H54 (cell line): ENCODE results near the gene ADCY9.

Experiments
- DNase-seq: peaks from one replicate; pipeline ENCODE4 v3.0.0; 2011; ENCODE audit warnings: low spot score, mixed read lengths; ENCODE audit not compliant: insufficient read length
- FAIRE-seq: peaks from 3 replicates; lab custom pipeline; 2011; peaks lifted over from hg19 to GRCh38; lab: Jason Lieb, UNC
- POLR2A ChIP-seq: IDR thresholded peaks from 2 replicates; pipeline ENCODE4 v1.6.1; 2011; ENCODE audit warnings: low read depth, mild to moderate bottlenecking, low read length

ADCY9 gene

GRCh38 chr16:4113358-4114256 lies 2.6 kb downstream of the ADCY9 start:
- no peak for TF ChIP-seq POLR2A
- DNase-seq: no peak
- FAIRE-seq: no peak

- no peak for FAIRE-seq
- no peak for TF ChIP-seq POLR2A
- no peak for DNase-seq
Measured at GRCh38 chr16:4111748-4112696, 4.2 kb downstream of the ADCY9 start.

- DNase-seq: no peak
- TF ChIP-seq POLR2A: no peak
- no peak for FAIRE-seq
Measured at GRCh38 chr16:4110680-4111079, 5.6 kb downstream of the ADCY9 start.

- DNase-seq (no peak), FAIRE-seq (no peak)
- no peak for TF ChIP-seq POLR2A
Measured at GRCh38 chr16:4110065-4110464, 6.2 kb downstream of the ADCY9 start.

- no peak for TF ChIP-seq POLR2A
- FAIRE-seq (no peak), DNase-seq (no peak)
Measured at GRCh38 chr16:4109250-4109736, 6.9 kb downstream of the ADCY9 start.

GRCh38 chr16:4106516-4106915 lies 9.7 kb downstream of the ADCY9 start:
- TF ChIP-seq POLR2A: no peak
- DNase-seq (no peak), FAIRE-seq (no peak)

GRCh38 chr16:4105848-4106247 lies 10.4 kb downstream of the ADCY9 start:
- FAIRE-seq: no peak
- TF ChIP-seq POLR2A: no peak

GRCh38 chr16:4103745-4104144 lies 12.5 kb downstream of the ADCY9 start:
- TF ChIP-seq POLR2A: no peak
- FAIRE-seq (no peak), DNase-seq (no peak)

More at GRCh38 chr16:4105848-4106247, 10.4 kb downstream of the ADCY9 start:
- no peak for DNase-seq

GRCh38 chr16:4101421-4102219 lies 14.6 kb downstream of the ADCY9 start:
- FAIRE-seq (no peak), DNase-seq (no peak)
- TF ChIP-seq POLR2A: no peak

- TF ChIP-seq POLR2A: no peak
- DNase-seq: no peak
Measured at GRCh38 chr16:4098501-4098900, 17.7 kb downstream of the ADCY9 start.

GRCh38 chr16:4097826-4098240 lies 18.4 kb downstream of the ADCY9 start:
- no peak for FAIRE-seq
- no peak for TF ChIP-seq POLR2A

More at GRCh38 chr16:4098501-4098900, 17.7 kb downstream of the ADCY9 start:
- no peak for FAIRE-seq

GRCh38 chr16:4096509-4096908 lies 19.7 kb downstream of the ADCY9 start:
- no peak for DNase-seq
- no peak for FAIRE-seq
- no peak for TF ChIP-seq POLR2A

More at GRCh38 chr16:4097826-4098240, 18.4 kb downstream of the ADCY9 start:
- no peak for DNase-seq
